ENCODE data around the gene DSE.

Gene DSE

GRCh38 chr6:116386581-116387299 lies 16.0 kb downstream of the DSE start:
- no peak for DNase-seq (ENCODE audit: insufficient read length, low spot score)
- FAIRE-seq, result no peak
- no peak for TF ChIP-seq CTCF (IDR thresholded peaks at IDR 0.05; ENCODE audit: insufficient read depth, missing control alignments)

GRCh38 chr6:116387374-116387773 lies 16.6 kb downstream of the DSE start:
- no peak for DNase-seq (ENCODE audit: insufficient read length, low spot score)
- no peak for FAIRE-seq
- TF ChIP-seq CTCF (IDR thresholded peaks at IDR 0.05; ENCODE audit: insufficient read depth, missing control alignments), result no peak

GRCh38 chr6:116388924-116389323 lies 18.2 kb downstream of the DSE start:
- TF ChIP-seq CTCF (IDR thresholded peaks at IDR 0.05; ENCODE audit: insufficient read depth, missing control alignments), result no peak
- no peak for FAIRE-seq

GRCh38 chr6:116389357-116389756 lies 18.6 kb downstream of the DSE start:
- no peak for FAIRE-seq
- no peak for TF ChIP-seq CTCF (IDR thresholded peaks at IDR 0.05; ENCODE audit: insufficient read depth, missing control alignments)
- no peak for DNase-seq (ENCODE audit: insufficient read length, low spot score)

More at GRCh38 chr6:116388924-116389323, 18.2 kb downstream of the DSE start:
- no peak for DNase-seq (ENCODE audit: insufficient read length, low spot score)

- DNase-seq (ENCODE audit: insufficient read length, low spot score) (no peak), FAIRE-seq (no peak)
- TF ChIP-seq CTCF (IDR thresholded peaks at IDR 0.05; ENCODE audit: insufficient read depth, missing control alignments), result no peak
Measured at GRCh38 chr6:116390581-116390980, 19.8 kb downstream of the DSE start.

GRCh38 chr6:116392132-116393013 lies 21.6 kb downstream of the DSE start:
- DNase-seq (ENCODE audit: insufficient read length, low spot score), result no peak
- no peak for FAIRE-seq
- TF ChIP-seq CTCF (IDR thresholded peaks at IDR 0.05; ENCODE audit: insufficient read depth, missing control alignments), result no peak

GRCh38 chr6:116393430-116393829 lies 22.7 kb downstream of the DSE start:
- FAIRE-seq, result no peak
- no peak for DNase-seq (ENCODE audit: insufficient read length, low spot score)
- TF ChIP-seq CTCF (IDR thresholded peaks at IDR 0.05; ENCODE audit: insufficient read depth, missing control alignments), result no peak
